Gastrocnemius medialis (tissue), 4 donors: ENCODE measurements around the gene RRAS2. TPM values are rescaled to one million over a fixed set of nuclear protein-coding genes. Genes with fewer than 3 reads are reported as not detected.

Experiments used
- ATAC-seq, 2 donors: fragments of 150-250 bp; one replicate each; pipeline ENCODE4 v1.9.1; 2016
- DNase-seq, 2 donors: peaks; one replicate each; pipeline ENCODE4 v3.0.0-alpha.2; 2019
- H3K27ac ChIP-seq, 4 donors: fragments of 200-600 bp; sonication (generic); 1 replicate in 1 of 4; 2 replicates in 3 of 4; pipeline ENCODE4 v1.5.1; 2016 to 2018; ENCODE audit warnings: mild to moderate bottlenecking in 2 of 4, moderate library complexity in 1 of 4
- H3K27me3 ChIP-seq, 3 donors: fragments of 200-600 bp; sonication (generic) in 2 of 3; 1 replicate in 1 of 3; 2 replicates in 2 of 3; pipeline versions ENCODE4 v1.5.1 to v1.6.0; 2016 to 2019; ENCODE audit warnings: mild to moderate bottlenecking in 1 of 3, moderate library complexity in 1 of 3
- H3K36me3 ChIP-seq, 2 donors: fragments of 200-600 bp; sonication (generic) in 1 of 2; one replicate each; pipeline ENCODE4 v1.5.1; 2017 to 2018
- H3K4me1 ChIP-seq, 2 donors: fragments of 200-600 bp; sonication (generic) in 1 of 2; one replicate each; pipeline ENCODE4 v1.5.1; 2016 to 2017; ENCODE audit warnings: mild to moderate bottlenecking in 2 of 2
- H3K4me3 ChIP-seq, 4 donors: fragments of 200-600 bp; sonication (generic) in 3 of 4; 1 replicate in 1 of 4; 2 replicates in 3 of 4; pipeline ENCODE4 v1.5.1; 2016 to 2019; ENCODE audit warnings: mild to moderate bottlenecking in 2 of 4
- H3K9me3 ChIP-seq, 3 donors: fragments of 200-600 bp; sonication (generic) in 2 of 3; 1 replicate in 1 of 3; 2 replicates in 2 of 3; pipeline ENCODE4 v1.5.1; 2016 to 2019
- POLR2A ChIP-seq, 2 donors: fragments of 450-650 bp; IDR thresholded peaks; one replicate each; pipeline ENCODE4 v1.6.1; 2017; ENCODE audit warnings: antibody characterized with exemption in 2 of 2, mild to moderate bottlenecking in 2 of 2, moderate library complexity in 2 of 2
- in situ Hi-C, 4 donors: fragments of 200-750 bp; cut with MboI; loops; one replicate each; pipeline versions ENCODE4 v1.15.0 to v1.8.0; 2017; ENCODE audit warnings: low sequenced_read_pairs in 4 of 4
- intact Hi-C: fragments of 100-400 bp; cut with DNase I; formaldehyde crosslinking; loops from one replicate; pipeline ENCODE4 v1.15.1; 2023; ENCODE audit warnings: low total_unique reads
- total RNA-seq, 4 donors: library from RNA; depleted of rRNA; stranded (reverse); fragments of >200 nt; gene quantifications; one replicate each; pipeline versions ENCODE4 v1.1.0 to v1.2.3, GENCODE V29; 2016
- TF ChIP-seq, protein P1 (sequence below), 5 experiments: fragments of 450-650 bp in 3 of 5; fragments of 200-600 bp in 2 of 5; sonication (generic) in 2 of 5; IDR thresholded peaks in 4 of 5; conservative IDR thresholded peaks in 1 of 5; 1 replicate in 4 of 5; 2 replicates in 1 of 5; pipeline ENCODE4 v1.5.1; 2016 to 2019; ENCODE audit warnings: antibody characterized with exemption in 5 of 5, mild to moderate bottlenecking in 3 of 5, moderate library complexity in 3 of 5

Gene RRAS2
- total RNA-seq, 4 donors from 2014 or later, result 52.8 to 81.9 (median 59.8) TPM

DNA sequence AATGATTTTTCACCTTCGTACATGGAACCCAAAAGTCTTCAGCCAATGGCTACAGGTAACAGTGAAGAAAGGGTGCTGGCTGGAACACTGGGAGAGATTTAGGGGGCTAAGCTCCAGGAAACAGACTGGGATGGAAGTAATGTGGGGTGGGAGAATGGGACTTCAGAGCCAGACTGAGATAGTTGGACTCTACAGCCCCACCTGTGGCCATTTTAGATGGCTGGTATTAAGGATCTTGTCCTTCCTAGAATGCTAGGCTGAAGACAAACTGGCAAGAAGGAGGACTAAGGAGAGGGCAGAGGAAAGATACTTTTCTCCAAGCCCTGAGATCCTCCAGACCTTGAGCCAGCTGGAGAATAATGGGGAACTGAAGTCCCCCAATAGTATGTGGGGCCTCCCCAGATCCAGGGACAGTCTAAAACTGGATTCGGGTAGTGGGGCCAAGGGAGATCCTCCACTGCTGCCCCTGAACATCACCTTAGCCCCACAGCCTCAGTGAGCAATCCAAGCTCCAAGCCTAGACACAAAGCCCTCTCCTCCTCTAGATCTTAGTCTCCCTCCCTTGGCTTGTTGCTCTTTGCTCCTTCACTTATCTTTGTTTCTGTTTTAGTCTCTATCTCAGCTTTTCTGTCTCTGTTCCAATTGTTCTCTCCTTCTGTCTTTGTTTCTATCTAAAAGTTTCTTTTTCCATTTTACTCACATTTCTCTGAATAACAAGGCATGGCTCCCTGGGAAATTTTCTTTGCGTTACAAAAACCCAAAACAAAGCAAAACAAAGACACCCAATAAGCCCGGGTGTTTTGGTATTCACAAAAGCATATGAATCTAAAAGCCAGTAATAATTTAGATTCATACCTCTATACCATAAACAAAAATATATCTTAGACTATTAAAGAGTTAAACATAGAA lies 16.2 kb upstream of the RRAS2 start:
- no peaks in the 10 kb centered on the region for H3K9me3 ChIP-seq
- H3K4me1 ChIP-seq, result peaks cover 16 to 22% of the 10 kb centered on the region in 2 donors
- DNase-seq (no peak), ATAC-seq (no peak)
- intact Hi-C loops (no loop called here), in situ Hi-C loops (no loop called here)
- no peaks in the 10 kb centered on the region for H3K27me3 ChIP-seq
- H3K36me3 ChIP-seq, result no peaks in the 10 kb centered on the region
- H3K4me3 ChIP-seq, result no peak overlapping the region
- no peak for TF ChIP-seq POLR2A (IDR thresholded peaks at IDR 0.05)
- TF ChIP-seq, protein P1, sequence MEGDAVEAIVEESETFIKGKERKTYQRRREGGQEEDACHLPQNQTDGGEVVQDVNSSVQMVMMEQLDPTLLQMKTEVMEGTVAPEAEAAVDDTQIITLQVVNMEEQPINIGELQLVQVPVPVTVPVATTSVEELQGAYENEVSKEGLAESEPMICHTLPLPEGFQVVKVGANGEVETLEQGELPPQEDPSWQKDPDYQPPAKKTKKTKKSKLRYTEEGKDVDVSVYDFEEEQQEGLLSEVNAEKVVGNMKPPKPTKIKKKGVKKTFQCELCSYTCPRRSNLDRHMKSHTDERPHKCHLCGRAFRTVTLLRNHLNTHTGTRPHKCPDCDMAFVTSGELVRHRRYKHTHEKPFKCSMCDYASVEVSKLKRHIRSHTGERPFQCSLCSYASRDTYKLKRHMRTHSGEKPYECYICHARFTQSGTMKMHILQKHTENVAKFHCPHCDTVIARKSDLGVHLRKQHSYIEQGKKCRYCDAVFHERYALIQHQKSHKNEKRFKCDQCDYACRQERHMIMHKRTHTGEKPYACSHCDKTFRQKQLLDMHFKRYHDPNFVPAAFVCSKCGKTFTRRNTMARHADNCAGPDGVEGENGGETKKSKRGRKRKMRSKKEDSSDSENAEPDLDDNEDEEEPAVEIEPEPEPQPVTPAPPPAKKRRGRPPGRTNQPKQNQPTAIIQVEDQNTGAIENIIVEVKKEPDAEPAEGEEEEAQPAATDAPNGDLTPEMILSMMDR (IDR thresholded peaks at IDR 0.05 in 4 of 5, conservative IDR thresholded peaks at IDR 0.05 in 1 of 5), result peak in 1 of 5 experiments; percentile 14
- peak overlapping the region; percentile 79 to 86 (median 82) for H3K27ac ChIP-seq

DNA sequence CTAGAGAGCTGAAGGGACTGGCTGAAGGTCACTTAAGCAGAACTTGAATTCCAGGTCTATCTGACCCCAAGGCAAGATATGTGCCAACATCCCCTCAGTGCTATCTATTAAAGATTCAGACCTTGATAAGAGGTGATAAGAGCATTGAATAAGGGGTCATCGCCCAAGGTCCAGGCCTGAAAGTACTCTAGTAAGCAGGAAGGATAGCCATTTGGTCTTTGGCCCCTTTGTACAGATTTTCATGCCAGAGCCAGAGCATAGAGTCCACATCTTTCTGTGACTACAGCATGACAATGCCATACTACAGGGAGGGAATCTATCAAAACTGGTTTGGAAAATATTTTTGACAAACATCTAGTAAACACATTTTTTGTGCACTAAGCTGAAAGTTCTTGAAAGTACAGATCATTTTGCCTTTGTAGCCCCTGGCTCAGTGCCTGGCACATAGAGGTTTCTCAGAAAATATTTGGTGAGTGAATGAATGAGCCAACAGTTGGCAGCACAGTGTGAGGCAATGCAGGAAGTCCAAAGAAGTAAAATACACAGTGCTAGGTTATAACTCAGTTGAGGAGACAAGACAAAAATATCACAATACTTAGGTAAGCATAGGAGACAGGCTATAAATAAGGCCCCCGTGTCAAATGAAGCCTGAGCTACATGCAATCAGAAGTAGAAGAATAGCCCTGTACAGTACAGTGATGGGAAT lies 15.1 kb upstream of the RRAS2 start:
- intact Hi-C loops (no loop called here), in situ Hi-C loops (no loop called here)
- Histone ChIP-seq H3K27me3 (no peaks in the 10 kb centered on the region), H3K27ac (peak overlapping the region; percentile 79 to 86 (median 82)), H3K9me3 (no peaks in the 10 kb centered on the region), H3K36me3 (no peaks in the 10 kb centered on the region), H3K4me3 (no peak overlapping the region), H3K4me1 (peaks cover 16 to 22% of the 10 kb centered on the region in 2 donors)
- ATAC-seq (peak; percentile 97), DNase-seq (peak; percentile 45 to 71)
- TF ChIP-seq, protein P1 (IDR thresholded peaks at IDR 0.05 in 4 of 5, conservative IDR thresholded peaks at IDR 0.05 in 1 of 5), result no peak
- TF ChIP-seq POLR2A (IDR thresholded peaks at IDR 0.05), result no peak

DNA sequence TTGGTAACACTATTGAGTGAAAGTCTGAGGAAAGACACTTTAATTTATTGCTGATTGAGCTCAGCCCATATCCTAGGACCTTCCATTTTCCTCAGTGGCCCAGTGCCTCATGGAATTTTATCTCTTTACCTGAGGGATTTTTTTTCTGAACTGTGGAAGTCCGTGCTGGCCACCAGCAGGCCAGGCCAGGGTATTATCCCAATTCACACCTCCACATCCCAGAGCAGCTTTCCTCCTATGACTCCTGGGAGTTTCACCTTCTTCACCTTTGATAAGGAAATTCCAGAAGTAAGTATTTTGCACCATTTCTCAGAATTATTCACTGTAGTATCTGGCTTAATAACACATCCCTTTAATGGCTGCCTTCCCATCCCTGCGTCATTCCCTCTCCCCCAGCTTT lies 13.0 kb upstream of the RRAS2 start:
- Histone ChIP-seq H3K27ac (no peak overlapping the region), H3K27me3 (no peaks in the 10 kb centered on the region), H3K36me3 (no peaks in the 10 kb centered on the region), H3K4me3 (no peak overlapping the region), H3K9me3 (no peaks in the 10 kb centered on the region), H3K4me1 (peaks cover 16 to 22% of the 10 kb centered on the region in 2 donors)
- TF ChIP-seq POLR2A (IDR thresholded peaks at IDR 0.05), result no peak
- TF ChIP-seq, protein P1 (IDR thresholded peaks at IDR 0.05 in 4 of 5, conservative IDR thresholded peaks at IDR 0.05 in 1 of 5), result no peak
- ATAC-seq (no peak), DNase-seq (no peak)
- in situ Hi-C loops (no loop called here), intact Hi-C loops (no loop called here)

DNA sequence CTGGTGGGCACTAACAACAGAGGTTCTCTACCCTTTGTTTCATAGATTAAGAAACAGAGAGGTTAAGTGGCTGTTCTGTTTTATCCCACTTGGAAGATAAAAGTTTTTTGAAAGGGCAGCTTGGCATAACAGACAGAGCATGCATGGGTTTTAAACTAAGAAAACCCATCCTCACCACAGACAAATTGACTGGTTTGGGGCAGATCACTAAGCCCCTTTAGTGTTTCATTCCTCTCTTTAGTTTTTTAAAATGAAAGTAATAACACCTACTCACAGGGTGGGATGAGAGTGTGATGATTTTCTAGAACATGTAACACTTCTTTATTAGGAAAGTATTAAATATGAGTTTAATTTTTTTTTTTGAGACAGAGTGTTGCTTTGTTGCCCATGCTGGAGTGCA lies 12.3 kb upstream of the RRAS2 start:
- Histone ChIP-seq H3K36me3 (no peaks in the 10 kb centered on the region), H3K27me3 (no peaks in the 10 kb centered on the region), H3K27ac (no peak overlapping the region), H3K4me1 (peaks cover 16 to 22% of the 10 kb centered on the region in 2 donors), H3K9me3 (no peaks in the 10 kb centered on the region), H3K4me3 (no peak overlapping the region)
- ATAC-seq, result no peak
- intact Hi-C loops, result no loop called here
- DNase-seq, result no peak
- TF ChIP-seq POLR2A (IDR thresholded peaks at IDR 0.05), result no peak
- TF ChIP-seq, protein P1 (IDR thresholded peaks at IDR 0.05 in 4 of 5, conservative IDR thresholded peaks at IDR 0.05 in 1 of 5), result no peak
- in situ Hi-C loops, result no loop called here
